ENCODE data around the gene PTPN18. TPM values are rescaled to one million over a fixed set of nuclear protein-coding genes. Genes with fewer than 3 reads are reported as not detected.

The PTPN18 gene
- total RNA-seq, 2 donors from 2014 or later = 16.4 to 19.6 TPM

DNA sequence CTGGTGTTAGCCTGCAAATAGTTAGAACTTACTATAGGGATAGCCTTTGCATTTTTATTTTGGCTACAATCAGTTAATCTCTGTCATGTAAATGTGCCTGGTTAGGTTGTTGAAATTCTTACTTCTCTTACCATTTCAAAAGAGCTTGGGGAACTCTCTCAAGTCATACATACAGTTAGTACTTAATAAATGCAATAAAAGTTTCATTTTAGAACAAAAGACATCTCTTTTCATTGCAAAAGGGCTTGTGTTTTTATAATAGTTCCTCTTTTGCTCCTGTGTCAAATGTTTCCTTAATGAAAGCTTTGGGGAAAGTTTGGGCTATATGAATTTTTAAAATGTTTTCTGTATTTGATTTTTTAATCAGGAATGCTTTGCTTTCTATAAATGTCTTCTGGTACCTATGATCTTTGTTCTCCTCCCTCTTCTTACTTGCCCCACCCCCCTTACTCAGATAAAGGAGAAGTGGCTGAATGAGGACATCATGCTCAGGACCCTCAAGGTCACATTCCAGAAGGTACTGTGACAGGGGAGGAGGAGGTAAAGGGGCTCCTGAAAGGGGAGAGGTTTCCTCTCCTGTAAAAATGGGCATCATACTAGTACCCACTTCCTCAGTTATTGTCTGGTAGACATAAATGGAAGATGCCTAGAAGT lies 13.6 kb downstream of the PTPN18 start:
- Mint-ChIP-seq H3K36me3 (ENCODE audit: low read depth) (peaks cover 11% of the 10 kb centered on the region), H3K4me3 (no peak overlapping the region), H3K4me1 (peaks cover 11% of the 10 kb centered on the region), H3K27me3 (ENCODE audit: insufficient read depth) (peaks cover 3% of the 10 kb centered on the region), H3K27ac (no peak overlapping the region), H3K9me3 (no peaks in the 10 kb centered on the region)
- TF ChIP-seq, protein P1, sequence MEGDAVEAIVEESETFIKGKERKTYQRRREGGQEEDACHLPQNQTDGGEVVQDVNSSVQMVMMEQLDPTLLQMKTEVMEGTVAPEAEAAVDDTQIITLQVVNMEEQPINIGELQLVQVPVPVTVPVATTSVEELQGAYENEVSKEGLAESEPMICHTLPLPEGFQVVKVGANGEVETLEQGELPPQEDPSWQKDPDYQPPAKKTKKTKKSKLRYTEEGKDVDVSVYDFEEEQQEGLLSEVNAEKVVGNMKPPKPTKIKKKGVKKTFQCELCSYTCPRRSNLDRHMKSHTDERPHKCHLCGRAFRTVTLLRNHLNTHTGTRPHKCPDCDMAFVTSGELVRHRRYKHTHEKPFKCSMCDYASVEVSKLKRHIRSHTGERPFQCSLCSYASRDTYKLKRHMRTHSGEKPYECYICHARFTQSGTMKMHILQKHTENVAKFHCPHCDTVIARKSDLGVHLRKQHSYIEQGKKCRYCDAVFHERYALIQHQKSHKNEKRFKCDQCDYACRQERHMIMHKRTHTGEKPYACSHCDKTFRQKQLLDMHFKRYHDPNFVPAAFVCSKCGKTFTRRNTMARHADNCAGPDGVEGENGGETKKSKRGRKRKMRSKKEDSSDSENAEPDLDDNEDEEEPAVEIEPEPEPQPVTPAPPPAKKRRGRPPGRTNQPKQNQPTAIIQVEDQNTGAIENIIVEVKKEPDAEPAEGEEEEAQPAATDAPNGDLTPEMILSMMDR (conservative IDR thresholded peaks at IDR 0.05) = no peak
- no peaks in the 10 kb centered on the region for H3K36me3 ChIP-seq (ENCODE audit: control insufficient read depth, insufficient read depth, low read length)
- peaks cover 4% of the 10 kb centered on the region for H3K4me1 ChIP-seq (ENCODE audit: control insufficient read depth, insufficient read depth, low read length)
- no peak overlapping the region for H3K27ac ChIP-seq (ENCODE audit: low read depth, low read length)
- no peak overlapping the region for H3K9ac ChIP-seq (ENCODE audit: extremely low read depth, low read length, poor library complexity, severe bottlenecking)
- H3K4me3 ChIP-seq (ENCODE audit: low read length) = no peak overlapping the region
- H3K9me3 ChIP-seq (ENCODE audit: control insufficient read depth, low read length) = no peaks in the 10 kb centered on the region
- no peak for DNase-seq
- no peaks in the 10 kb centered on the region for H3K27me3 ChIP-seq (ENCODE audit: control insufficient read depth, insufficient read depth, low read length, poor library complexity, severe bottlenecking)

- H3K27me3 ChIP-seq (ENCODE audit: control insufficient read depth, insufficient read depth, low read length, poor library complexity, severe bottlenecking) = no peaks in the 10 kb centered on the region
- H3K9me3 ChIP-seq (ENCODE audit: control insufficient read depth, low read length) = no peaks in the 10 kb centered on the region
- Mint-ChIP-seq H3K27ac (no peak overlapping the region), H3K27me3 (ENCODE audit: insufficient read depth) (peaks cover 3% of the 10 kb centered on the region), H3K4me1 (peaks cover 12% of the 10 kb centered on the region), H3K36me3 (ENCODE audit: low read depth) (peaks cover 15% of the 10 kb centered on the region), H3K4me3 (no peak overlapping the region), H3K9me3 (no peaks in the 10 kb centered on the region)
- H3K4me1 ChIP-seq (ENCODE audit: control insufficient read depth, insufficient read depth, low read length) = peaks cover 4% of the 10 kb centered on the region
- TF ChIP-seq, protein P1 (conservative IDR thresholded peaks at IDR 0.05) = no peak
- 80 to 87% methylated on average over 1 to 5 of the region's 5 CpGs for WGBS, 2 experiments (ENCODE audit: insufficient coverage in 1 of 2, insufficient read length in 1 of 2)
- H3K36me3 ChIP-seq (ENCODE audit: control insufficient read depth, insufficient read depth, low read length) = no peaks in the 10 kb centered on the region
- no peak overlapping the region for H3K27ac ChIP-seq (ENCODE audit: low read depth, low read length)
- no peak overlapping the region for H3K4me3 ChIP-seq (ENCODE audit: low read length)
- no peak overlapping the region for H3K9ac ChIP-seq (ENCODE audit: extremely low read depth, low read length, poor library complexity, severe bottlenecking)
- DNase-seq = no peak
Measured at GRCh38 chr2:130369965-130370341, 14.1 kb downstream of the PTPN18 start.

DNA sequence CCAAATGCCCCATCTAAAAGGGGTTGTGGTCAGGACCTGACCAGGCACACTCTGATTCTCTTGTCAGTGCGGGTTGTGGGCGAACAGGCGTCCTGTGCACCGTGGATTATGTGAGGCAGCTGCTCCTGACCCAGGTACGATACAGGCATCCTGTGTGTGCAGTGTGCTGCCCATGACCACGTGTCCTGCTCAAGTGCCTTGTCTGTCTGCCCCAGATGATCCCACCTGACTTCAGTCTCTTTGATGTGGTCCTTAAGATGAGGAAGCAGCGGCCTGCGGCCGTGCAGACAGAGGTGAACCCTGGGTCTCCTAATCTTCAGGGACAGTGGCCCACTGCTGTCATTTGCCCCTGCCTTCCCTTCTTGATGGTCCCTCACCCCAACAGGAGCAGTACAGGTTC lies 14.6 kb downstream of the PTPN18 start:
- peaks cover 19% of the 10 kb centered on the region for H3K36me3 Mint-ChIP-seq (ENCODE audit: low read depth)
- no peak for DNase-seq
- peaks cover 12% of the 10 kb centered on the region for H3K4me1 Mint-ChIP-seq
- H3K4me3 ChIP-seq (ENCODE audit: low read length) = no peak overlapping the region
- no peak overlapping the region for H3K9ac ChIP-seq (ENCODE audit: extremely low read depth, low read length, poor library complexity, severe bottlenecking)
- no peak overlapping the region for H3K27ac ChIP-seq (ENCODE audit: low read depth, low read length)
- H3K27me3 Mint-ChIP-seq (ENCODE audit: insufficient read depth) = peaks cover 3% of the 10 kb centered on the region
- peak overlapping the region; percentile 81 for H3K4me3 Mint-ChIP-seq
- H3K4me1 ChIP-seq (ENCODE audit: control insufficient read depth, insufficient read depth, low read length) = peaks cover 4% of the 10 kb centered on the region
- TF ChIP-seq, protein P1 (conservative IDR thresholded peaks at IDR 0.05) = no peak
- H3K27ac Mint-ChIP-seq = no peak overlapping the region
- H3K9me3 ChIP-seq (ENCODE audit: control insufficient read depth, low read length) = no peaks in the 10 kb centered on the region
- no peaks in the 10 kb centered on the region for H3K27me3 ChIP-seq (ENCODE audit: control insufficient read depth, insufficient read depth, low read length, poor library complexity, severe bottlenecking)
- H3K9me3 Mint-ChIP-seq = no peaks in the 10 kb centered on the region
- H3K36me3 ChIP-seq (ENCODE audit: control insufficient read depth, insufficient read depth, low read length) = no peaks in the 10 kb centered on the region
- 96 to 99% methylated on average over 9 of the region's 9 CpGs for WGBS, 2 experiments (ENCODE audit: insufficient coverage in 1 of 2, insufficient read length in 1 of 2)

All from endodermal cell (in vitro differentiated cells).